ENCODE measurements around the gene SPEN.

GRCh38 chr1:15981679-15982078 lies 134.2 kb downstream of the SPEN start:
- TF ChIP-seq CTCF (conservative IDR thresholded peaks at IDR 0.05) (no peak), ZFX (IDR thresholded peaks at IDR 0.05) (no peak)

Measured in C4-2B (cell line).